Panc1 (cell line): Measurements from ENCODE around the gene RBFOX1. TPM values are rescaled to one million over a fixed set of nuclear protein-coding genes. Genes with fewer than 3 reads are reported as not detected.

ENCODE experiments used
- ATAC-seq: fragments of 200-7000 bp; cut with Tn5 transposase; 2 replicates; pipeline ENCODE4 v1.9.1; 2020; ENCODE audit warnings: mild to moderate bottlenecking, moderate library complexity
- BruUV-seq: library from RNA; stranded (reverse); fragments of 400-500 nt; replicated peaks from 2 replicates; lab custom pipeline; 2021; lab: Mats Ljungman, UMichigan
- CTCF ChIA-PET: fragments of 300-600 bp; sonication (Branson Sonifier 250); formaldehyde crosslinking; loops from one replicate; lab custom pipeline; 2022; ENCODE audit warnings: antibody characterized with exemption; lab: Charles Lee
- POLR2A ChIA-PET: fragments of 300-600 bp; sonication (Branson Sonifier 250); formaldehyde crosslinking; loops from one replicate; lab custom pipeline; 2022; ENCODE audit warnings: antibody characterized with exemption; lab: Charles Lee
- DNase-seq: peaks from one replicate; pipeline ENCODE4 v3.0.0-alpha.2; 2010; ENCODE audit warnings: low read depth, low spot score
- H3K27ac ChIP-seq: 2 replicates; pipeline ENCODE4 v1.5.1; 2011; ENCODE audit warnings: mild to moderate bottlenecking, low read length, inconsistent platforms
- H3K27me3 ChIP-seq: fragments of 200-500 bp; sonication (Bioruptor generic); 2 replicates; pipeline ENCODE4 v1.6.0; 2014; ENCODE audit warnings: low read length, inconsistent platforms; ENCODE audit not compliant: control insufficient read depth, insufficient read depth
- H3K36me3 ChIP-seq: fragments of 200-500 bp; sonication (Bioruptor generic); 2 replicates; pipeline ENCODE4 v1.5.1; 2014; ENCODE audit warnings: inconsistent platforms, mild to moderate bottlenecking, low read length, moderate library complexity; ENCODE audit not compliant: control insufficient read depth, insufficient read depth
- H3K4me1 ChIP-seq: 2 replicates; pipeline ENCODE4 v1.5.1; 2011; ENCODE audit warnings: inconsistent platforms, mild to moderate bottlenecking, low read length, moderate library complexity; ENCODE audit not compliant: control insufficient read depth, insufficient read depth
- H3K4me3 ChIP-seq, 2 experiments: 2 replicates each; pipeline ENCODE4 v1.5.1; 2011 to 2012; ENCODE audit warnings: low read depth in 2 of 2, low read length in 2 of 2, mild to moderate bottlenecking in 2 of 2, inconsistent platforms in 1 of 2, moderate library complexity in 1 of 2
- H3K9me3 ChIP-seq: fragments of 200-500 bp; sonication (Bioruptor generic); 2 replicates; pipeline ENCODE4 v1.5.1; 2014; ENCODE audit warnings: low read depth, mild to moderate bottlenecking, inconsistent platforms, low read length, moderate library complexity; ENCODE audit not compliant: control insufficient read depth, insufficient read depth
- POLR2AphosphoS5 ChIP-seq: IDR thresholded peaks from 2 replicates; pipeline ENCODE4 v1.6.1; 2012; ENCODE audit warnings: mild to moderate bottlenecking, low read depth, low read length, moderate library complexity
- SIN3A ChIP-seq: IDR thresholded peaks from 2 replicates; pipeline ENCODE4 v1.6.1; 2012; ENCODE audit warnings: low read depth, mild to moderate bottlenecking, low read length, moderate library complexity, borderline replicate concordance; ENCODE audit not compliant: insufficient read depth
- TCF7L2 ChIP-seq: IDR thresholded peaks from 2 replicates; pipeline ENCODE4 v1.6.1; 2011; ENCODE audit warnings: mild to moderate bottlenecking, low read depth, low read length, inconsistent platforms
- in situ Hi-C: cut with HindIII; loops from 2 replicates; pipeline ENCODE4 v1.10.0; 2016; ENCODE audit warnings: low sequenced_read_pairs, low pct_unique_long_range_greater_than_20kb
- intact Hi-C: fragments of 100-400 bp; cut with micrococcal nuclease; formaldehyde crosslinking; loops from one replicate; pipeline ENCODE4 v1.10.0; 2022; ENCODE audit not compliant: unreplicated experiment
- total RNA-seq: library from RNA; stranded (reverse); gene quantifications from one replicate; pipeline ENCODE4 v1.2.1, GENCODE V29; 2021; ENCODE audit not compliant: unreplicated experiment
- TF ChIP-seq, protein P1 (sequence below), 2 experiments: IDR thresholded peaks; 2 replicates each; pipeline ENCODE4 v1.6.1; 2011 to 2012; ENCODE audit warnings: low read depth in 2 of 2, control low read depth in 1 of 2, low read length in 1 of 2, mild to moderate bottlenecking in 1 of 2, moderate library complexity in 1 of 2; ENCODE audit not compliant: insufficient read depth in 1 of 2
- TF ChIP-seq, protein P2 (sequence below): fragments of 450-650 bp; IDR thresholded peaks from 2 replicates; pipeline ENCODE4 v1.5.1; 2017; ENCODE audit warnings: mild to moderate bottlenecking

Gene RBFOX1
- total RNA-seq, 1 experiment from 2014 or later = not detected

DNA sequence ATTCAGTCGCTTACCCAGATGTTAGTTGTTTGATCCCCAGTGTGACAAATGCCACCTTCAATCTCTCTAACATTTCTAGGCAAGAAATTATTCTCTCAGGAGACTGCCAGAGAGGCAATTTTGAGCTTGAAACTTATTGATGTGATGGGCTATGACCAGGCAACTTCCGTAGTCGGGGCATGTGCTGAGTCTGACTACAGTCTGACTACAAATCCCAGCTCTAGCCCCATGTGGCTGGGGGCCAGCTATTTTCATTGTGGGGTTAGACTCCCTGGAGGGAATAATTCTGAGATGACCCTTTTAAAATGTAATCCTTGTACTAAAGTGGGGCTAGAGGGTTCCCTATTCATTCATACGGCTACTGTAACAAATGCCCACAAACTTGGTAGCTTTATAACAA is 65.9 kb downstream of the RBFOX1 start:
- ChIA-PET CTCF (no interaction called here), POLR2A (no interaction called here)
- DNase-seq = no peak
- Histone ChIP-seq H3K4me1 (no peaks in the 10 kb centered on the region), H3K27ac (no peak overlapping the region), H3K27me3 (no peaks in the 10 kb centered on the region; the same call in 1 of the 2 replicates), H3K9me3 (no peaks in the 10 kb centered on the region), H3K36me3 (no peaks in the 10 kb centered on the region), H3K4me3 (no peak overlapping the region)
- in situ Hi-C loops (no loop called here), intact Hi-C loops (no loop called here)
- no peak for TF ChIP-seq POLR2AphosphoS5
- TF ChIP-seq TCF7L2 = no peak
- TF ChIP-seq, protein P1, sequence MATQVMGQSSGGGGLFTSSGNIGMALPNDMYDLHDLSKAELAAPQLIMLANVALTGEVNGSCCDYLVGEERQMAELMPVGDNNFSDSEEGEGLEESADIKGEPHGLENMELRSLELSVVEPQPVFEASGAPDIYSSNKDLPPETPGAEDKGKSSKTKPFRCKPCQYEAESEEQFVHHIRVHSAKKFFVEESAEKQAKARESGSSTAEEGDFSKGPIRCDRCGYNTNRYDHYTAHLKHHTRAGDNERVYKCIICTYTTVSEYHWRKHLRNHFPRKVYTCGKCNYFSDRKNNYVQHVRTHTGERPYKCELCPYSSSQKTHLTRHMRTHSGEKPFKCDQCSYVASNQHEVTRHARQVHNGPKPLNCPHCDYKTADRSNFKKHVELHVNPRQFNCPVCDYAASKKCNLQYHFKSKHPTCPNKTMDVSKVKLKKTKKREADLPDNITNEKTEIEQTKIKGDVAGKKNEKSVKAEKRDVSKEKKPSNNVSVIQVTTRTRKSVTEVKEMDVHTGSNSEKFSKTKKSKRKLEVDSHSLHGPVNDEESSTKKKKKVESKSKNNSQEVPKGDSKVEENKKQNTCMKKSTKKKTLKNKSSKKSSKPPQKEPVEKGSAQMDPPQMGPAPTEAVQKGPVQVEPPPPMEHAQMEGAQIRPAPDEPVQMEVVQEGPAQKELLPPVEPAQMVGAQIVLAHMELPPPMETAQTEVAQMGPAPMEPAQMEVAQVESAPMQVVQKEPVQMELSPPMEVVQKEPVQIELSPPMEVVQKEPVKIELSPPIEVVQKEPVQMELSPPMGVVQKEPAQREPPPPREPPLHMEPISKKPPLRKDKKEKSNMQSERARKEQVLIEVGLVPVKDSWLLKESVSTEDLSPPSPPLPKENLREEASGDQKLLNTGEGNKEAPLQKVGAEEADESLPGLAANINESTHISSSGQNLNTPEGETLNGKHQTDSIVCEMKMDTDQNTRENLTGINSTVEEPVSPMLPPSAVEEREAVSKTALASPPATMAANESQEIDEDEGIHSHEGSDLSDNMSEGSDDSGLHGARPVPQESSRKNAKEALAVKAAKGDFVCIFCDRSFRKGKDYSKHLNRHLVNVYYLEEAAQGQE (IDR thresholded peaks at IDR 0.05; ENCODE audit: insufficient read depth in 1 of 2, low read depth in 2 of 2, low read length in 1 of 2) = no peak
- no peak for TF ChIP-seq SIN3A
- TF ChIP-seq, protein P2, sequence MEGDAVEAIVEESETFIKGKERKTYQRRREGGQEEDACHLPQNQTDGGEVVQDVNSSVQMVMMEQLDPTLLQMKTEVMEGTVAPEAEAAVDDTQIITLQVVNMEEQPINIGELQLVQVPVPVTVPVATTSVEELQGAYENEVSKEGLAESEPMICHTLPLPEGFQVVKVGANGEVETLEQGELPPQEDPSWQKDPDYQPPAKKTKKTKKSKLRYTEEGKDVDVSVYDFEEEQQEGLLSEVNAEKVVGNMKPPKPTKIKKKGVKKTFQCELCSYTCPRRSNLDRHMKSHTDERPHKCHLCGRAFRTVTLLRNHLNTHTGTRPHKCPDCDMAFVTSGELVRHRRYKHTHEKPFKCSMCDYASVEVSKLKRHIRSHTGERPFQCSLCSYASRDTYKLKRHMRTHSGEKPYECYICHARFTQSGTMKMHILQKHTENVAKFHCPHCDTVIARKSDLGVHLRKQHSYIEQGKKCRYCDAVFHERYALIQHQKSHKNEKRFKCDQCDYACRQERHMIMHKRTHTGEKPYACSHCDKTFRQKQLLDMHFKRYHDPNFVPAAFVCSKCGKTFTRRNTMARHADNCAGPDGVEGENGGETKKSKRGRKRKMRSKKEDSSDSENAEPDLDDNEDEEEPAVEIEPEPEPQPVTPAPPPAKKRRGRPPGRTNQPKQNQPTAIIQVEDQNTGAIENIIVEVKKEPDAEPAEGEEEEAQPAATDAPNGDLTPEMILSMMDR = no peak
- no TSS peak for BruUV-seq
- ATAC-seq = no peak

DNA sequence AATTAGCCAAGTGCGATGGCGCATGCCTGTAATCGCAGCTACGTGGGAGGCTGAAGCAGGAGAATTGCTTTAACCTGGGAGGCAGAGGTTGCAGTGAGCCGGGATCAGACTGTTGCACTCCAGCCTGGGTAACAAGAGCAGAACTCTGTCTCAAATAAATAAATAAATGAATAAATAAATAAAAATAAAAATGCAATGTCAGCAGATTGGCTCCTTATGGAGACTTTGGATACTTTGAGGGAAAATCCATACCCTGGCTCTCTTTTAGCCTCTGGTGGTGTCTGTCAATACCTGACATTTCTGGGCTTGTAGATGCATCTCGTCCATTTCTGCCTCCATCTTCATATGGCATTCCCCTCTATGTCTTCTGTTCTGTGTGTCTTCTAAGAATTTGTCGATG is 66.7 kb downstream of the RBFOX1 start:
- Histone ChIP-seq H3K36me3 (no peaks in the 10 kb centered on the region), H3K4me1 (no peaks in the 10 kb centered on the region), H3K27ac (no peak overlapping the region), H3K9me3 (no peaks in the 10 kb centered on the region), H3K27me3 (no peaks in the 10 kb centered on the region; the same call in 1 of the 2 replicates), H3K4me3 (no peak overlapping the region)
- in situ Hi-C loops = no loop called here
- intact Hi-C loops = no loop called here
- ChIA-PET POLR2A (no interaction called here), CTCF (no interaction called here)
- TF ChIP-seq POLR2AphosphoS5 (no peak), SIN3A (no peak), TCF7L2 (no peak)
- TF ChIP-seq, protein P1 (IDR thresholded peaks at IDR 0.05; ENCODE audit: insufficient read depth in 1 of 2, low read depth in 2 of 2, low read length in 1 of 2) = no peak
- TF ChIP-seq, protein P2 = no peak
- DNase-seq (no peak), ATAC-seq (no peak)
- no TSS peak for BruUV-seq
